GM12878 (cell line): ENCODE measurements around the gene DNAH5. TPM values are rescaled to one million over a fixed set of nuclear protein-coding genes. Genes with fewer than 3 reads are reported as not detected.

ENCODE experiments used
- ATAC-seq: fragments of 200-7000 bp; cut with Tn5 transposase; 3 replicates; pipeline ENCODE4 v1.9.1; 2020; ENCODE audit warnings: mild to moderate bottlenecking, moderate library complexity
- BruUV-seq: library from RNA; stranded (reverse); fragments of 400-500 nt; replicated peaks from 2 replicates; lab custom pipeline; 2021; lab: Mats Ljungman, UMichigan
- CTCF ChIA-PET: fragments of 300-600 bp; sonication (Branson Sonifier 250); formaldehyde crosslinking; extraction: SDS; loops from one replicate; lab custom pipeline; 2021; ENCODE audit warnings: inconsistent platforms; lab: Yijun Ruan, JAX
- POLR2A ChIA-PET: fragments of 350-600 bp; formaldehyde crosslinking; extraction: SDS; loops from one replicate; lab custom pipeline; 2021; ENCODE audit warnings: inconsistent platforms; lab: Charles Lee
- RAD21 ChIA-PET: fragments of 300-600 bp; sonication (Branson Sonifier 250); formaldehyde crosslinking; loops from one replicate; lab custom pipeline; 2023; ENCODE audit warnings: antibody characterized with exemption; ENCODE audit not compliant: unreplicated experiment; lab: Charles Lee
- SMC1A ChIA-PET: fragments of 300-600 bp; sonication (Branson Sonifier 250); formaldehyde crosslinking; loops from one replicate; lab custom pipeline; 2023; ENCODE audit not compliant: unreplicated experiment, uncharacterized antibody; lab: Charles Lee
- DNase-seq: peaks from one replicate; pipeline ENCODE4 v3.0.0-alpha.2; 2011; ENCODE audit warnings: low read depth, low spot score
- FAIRE-seq: peaks from 3 replicates; lab custom pipeline; 2011; peaks lifted over from hg19 to GRCh38; lab: Jason Lieb, UNC
- H2AFZ ChIP-seq: 2 replicates; pipeline ENCODE4 v1.6.0; 2011; ENCODE audit warnings: low read depth, low read length, control low read depth; ENCODE audit not compliant: control insufficient read depth
- H3K27ac ChIP-seq: 2 replicates; pipeline ENCODE4 v1.5.1; 2011; ENCODE audit warnings: control low read depth; ENCODE audit not compliant: control insufficient read depth, insufficient read depth
- H3K27me3 ChIP-seq, 2 experiments: replicated peaks in 1 of 2; 2 replicates each; pipeline versions ENCODE4 v1.6.0 to v1.6.1; 2011; ENCODE audit warnings: low read length in 1 of 2; ENCODE audit not compliant: control insufficient read depth in 2 of 2, insufficient read depth in 2 of 2
- H3K36me3 ChIP-seq, 2 experiments: 2 replicates each; pipeline ENCODE4 v1.5.1; 2011; ENCODE audit warnings: low read length in 1 of 2; ENCODE audit not compliant: control insufficient read depth in 2 of 2, insufficient read depth in 2 of 2
- H3K4me1 ChIP-seq: 2 replicates; pipeline ENCODE4 v1.6.1; 2011; ENCODE audit warnings: mild to moderate bottlenecking, low read length, moderate library complexity, mixed read lengths; ENCODE audit not compliant: control insufficient read depth, insufficient read depth
- H3K4me2 ChIP-seq: 2 replicates; pipeline ENCODE4 v1.6.0; 2011; ENCODE audit warnings: control low read depth; ENCODE audit not compliant: control insufficient read depth, insufficient read depth
- H3K4me3 ChIP-seq: fragments of 200-600 bp; sonication (generic); 2 replicates; pipeline ENCODE4 v1.5.1; 2016
- H3K79me2 ChIP-seq: 2 replicates; pipeline ENCODE4 v1.6.0; 2011; ENCODE audit warnings: low read length; ENCODE audit not compliant: control insufficient read depth, insufficient read depth
- H3K9ac ChIP-seq: 2 replicates; pipeline ENCODE4 v1.8.0; 2011; ENCODE audit warnings: low read length, control low read depth, mixed read lengths; ENCODE audit not compliant: control insufficient read depth, insufficient read depth
- H3K9me3 ChIP-seq: replicated peaks from 3 replicates; pipeline ENCODE4 v1.5.1; 2011; ENCODE audit warnings: mild to moderate bottlenecking, low read length; ENCODE audit not compliant: control insufficient read depth, insufficient read depth
- H4K20me1 ChIP-seq: 2 replicates; pipeline ENCODE4 v1.6.0; 2011; ENCODE audit not compliant: control insufficient read depth, insufficient read depth
- BMI1 ChIP-seq: fragments of 450-650 bp; IDR thresholded peaks from 2 replicates; pipeline ENCODE4 v1.6.1; 2016; ENCODE audit warnings: mild to moderate bottlenecking, moderate library complexity, borderline replicate concordance
- CHD4 ChIP-seq: fragments of 200-600 bp; sonication (generic); IDR thresholded peaks from 2 replicates; pipeline ENCODE4 v1.6.1; 2016; ENCODE audit warnings: mild to moderate bottlenecking
- E2F8 ChIP-seq: fragments of 450-650 bp; IDR thresholded peaks from 2 replicates; pipeline ENCODE4 v1.6.1; 2018; ENCODE audit warnings: mild to moderate bottlenecking, low read depth, moderate library complexity; ENCODE audit not compliant: partially characterized antibody
- IRF3 ChIP-seq: fragments of 450-650 bp; IDR thresholded peaks from 2 replicates; pipeline ENCODE4 v1.6.1; 2014; ENCODE audit warnings: mild to moderate bottlenecking
- JUNB ChIP-seq: IDR thresholded peaks from 2 replicates; pipeline ENCODE4 v1.6.1; 2016; ENCODE audit warnings: antibody characterized with exemption, mild to moderate bottlenecking
- KDM1A ChIP-seq: fragments of 200-600 bp; sonication (generic); IDR thresholded peaks from 2 replicates; pipeline ENCODE4 v1.6.1; 2016; ENCODE audit warnings: borderline replicate concordance
- PAX8 ChIP-seq: fragments of 450-650 bp; IDR thresholded peaks from 2 replicates; pipeline ENCODE4 v1.6.1; 2017; ENCODE audit warnings: mild to moderate bottlenecking, moderate library complexity
- RBBP5 ChIP-seq: fragments of 200-600 bp; sonication (generic); conservative IDR thresholded peaks from 2 replicates; pipeline ENCODE4 v1.6.1; 2016
- SKIL ChIP-seq: fragments of 450-650 bp; IDR thresholded peaks from 2 replicates; pipeline ENCODE4 v1.6.1; 2017; ENCODE audit warnings: mild to moderate bottlenecking, low read depth, inconsistent platforms; ENCODE audit not compliant: poor library complexity, severe bottlenecking
- STAT3 ChIP-seq: IDR thresholded peaks from 2 replicates; pipeline ENCODE4 v1.6.1; 2011; ENCODE audit warnings: low read depth, low read length, improper control_type of control experiment
- WGBS: methylation state at CpG from one replicate; pipeline ENCODE4 v1.1.6; 2016; ENCODE audit warnings: low lambda C conversion rate; ENCODE audit not compliant: insufficient replicate concordance, insufficient coverage; ENCODE audit errors: missing lambda C conversion rate; 5-methylcytosine and 5-hydroxymethylcytosine counted together
- in situ Hi-C: fragments of 300-500 bp; cut with MboI; formaldehyde crosslinking; loops from 9 replicates; pipeline ENCODE4 v1.14.3; 2018; ENCODE audit warnings: mixed read lengths
- intact Hi-C: fragments of 100-400 bp; cut with micrococcal nuclease; formaldehyde crosslinking; loops from one replicate; pipeline ENCODE4 v1.14.2; 2022; ENCODE audit not compliant: unreplicated experiment
- polyA plus RNA-seq, 11 experiments: library from polyadenylated mRNA; depleted of rRNA in 4 of 11; unstranded in 6 of 11; stranded (reverse) in 5 of 11; fragments of >200 nt; fragmentation: Nextera tagmentation in 4 of 11; fragmentation: Illumina TruSeq in 1 of 11; extraction: Ambion mirVana in 4 of 11; extraction: Trizol in 1 of 11; gene quantifications; 1 replicate in 1 of 11; 2 replicates in 10 of 11; pipeline versions ENCODE4 v1.2.1 to v1.2.3, GENCODE V29; 2011 to 2016; ENCODE audit warnings: inconsistent platforms in 2 of 11, missing spikeins in 2 of 11, low read depth in 1 of 11
- total RNA-seq, 4 experiments: library from RNA; depleted of rRNA in 3 of 4; stranded (reverse); fragments of >200 nt in 3 of 4; fragmentation: Illumina TruSeq in 1 of 4; extraction: Trizol in 1 of 4; gene quantifications; 2 replicates each; pipeline versions ENCODE4 v1.2.1 to v1.2.3, GENCODE V29; 2013 to 2021

The DNAH5 gene
- total and polyA plus RNA-seq, 10 of the 15 experiments (the other 5 are each of a cell fraction or from before 2014, with no cell fraction given): under 0.01 to 0.30 (median 0.07) TPM; not detected in 7

- intact Hi-C loops: no loop called here
- H3K9me3 ChIP-seq: no peaks in the 10 kb centered on the region; the same call in 2 of the 3 replicates
- in situ Hi-C loops: no loop called here
- no peaks in the 10 kb centered on the region for H3K27me3 ChIP-seq
- ChIA-PET RAD21 (no interaction called here), SMC1A (no interaction called here), POLR2A (no interaction called here), CTCF (no interaction called here)
- FAIRE-seq (no peak), DNase-seq (no peak), ATAC-seq (no peak)
- 14% methylated on average over 8 of the region's 8 CpGs for WGBS
- H3K4me2 ChIP-seq: no peak overlapping the region
- no peaks in the 10 kb centered on the region for H3K4me1 ChIP-seq
- TF ChIP-seq SKIL: no peak
- TF ChIP-seq KDM1A: no peak
- TF ChIP-seq E2F8: no peak
- no peak for TF ChIP-seq IRF3
- no peak for TF ChIP-seq PAX8
- no peak for TF ChIP-seq BMI1
- TF ChIP-seq CHD4: no peak
- no peak for TF ChIP-seq STAT3
- no peak for TF ChIP-seq RBBP5
- no peak for TF ChIP-seq JUNB
- no peaks in the 10 kb centered on the region for H3K79me2 ChIP-seq
- no TSS peak for BruUV-seq
- H4K20me1 ChIP-seq: no peaks in the 10 kb centered on the region
- H3K36me3 ChIP-seq: no peaks in the 10 kb centered on the region
- H3K4me3 ChIP-seq: no peak overlapping the region
- no peak overlapping the region for H3K27ac ChIP-seq
- H3K9ac ChIP-seq: no peak overlapping the region
- H2AFZ ChIP-seq: no peak overlapping the region
Measured at GRCh38 chr5:13930541-13931171, 13.8 kb downstream of the DNAH5 start.
